Colonic mucosa (tissue), 4 donors: ENCODE results near the gene TMC3. TPM values are rescaled to one million over a fixed set of nuclear protein-coding genes. Genes with fewer than 3 reads are reported as not detected.

Experiments
- DNase-seq: peaks from one replicate; pipeline ENCODE4 v3.0.0-alpha.2; 2020
- H3K27ac ChIP-seq: fragments of 200-600 bp; one replicate; pipeline ENCODE4 v1.8.0; 2021
- H3K27me3 ChIP-seq: fragments of 200-600 bp; one replicate; pipeline ENCODE4 v1.8.0; 2021
- H3K36me3 ChIP-seq: fragments of 200-600 bp; one replicate; pipeline ENCODE4 v1.8.0; 2021
- H3K4me1 ChIP-seq: fragments of 200-600 bp; one replicate; pipeline ENCODE4 v1.8.0; 2021; ENCODE audit warnings: mild to moderate bottlenecking
- H3K4me3 ChIP-seq: fragments of 200-600 bp; one replicate; pipeline ENCODE4 v1.8.0; 2021
- H3K9ac ChIP-seq, 2 donors: one replicate each; pipeline ENCODE4 v1.7.0; 2013; ENCODE audit warnings: control low read depth in 2 of 2, low read depth in 2 of 2, low read length in 2 of 2
- H3K9me3 ChIP-seq: fragments of 200-600 bp; one replicate; pipeline ENCODE4 v1.8.0; 2021
- intact Hi-C: fragments of 100-400 bp; cut with DNase I; formaldehyde crosslinking; loops from one replicate; pipeline ENCODE4 v1.14.1; 2022
- total RNA-seq, 2 donors: library from RNA; stranded (reverse); fragmentation: NEBNext Ultra II Directional in 1 of 2; extraction: Animal tissue kit (Norgen Biotek cat#: 25700) in 1 of 2; gene quantifications; one replicate each; pipeline ENCODE4 v1.2.1, GENCODE V29; 2021
- TF ChIP-seq, protein P1 (sequence below): fragments of 200-600 bp; IDR thresholded peaks from one replicate; pipeline ENCODE4 v1.8.0; 2022; ENCODE audit warnings: antibody characterized with exemption, mild to moderate bottlenecking
- donor health status: healthy.
- donor health status: DM: no; HTN: no; CAD: no.
- donor health status: DM: no; HTN: no; CAD: no.

TMC3 gene
- total RNA-seq, 2 donors from 2014 or later = 0.08 TPM; not detected in 1

DNA sequence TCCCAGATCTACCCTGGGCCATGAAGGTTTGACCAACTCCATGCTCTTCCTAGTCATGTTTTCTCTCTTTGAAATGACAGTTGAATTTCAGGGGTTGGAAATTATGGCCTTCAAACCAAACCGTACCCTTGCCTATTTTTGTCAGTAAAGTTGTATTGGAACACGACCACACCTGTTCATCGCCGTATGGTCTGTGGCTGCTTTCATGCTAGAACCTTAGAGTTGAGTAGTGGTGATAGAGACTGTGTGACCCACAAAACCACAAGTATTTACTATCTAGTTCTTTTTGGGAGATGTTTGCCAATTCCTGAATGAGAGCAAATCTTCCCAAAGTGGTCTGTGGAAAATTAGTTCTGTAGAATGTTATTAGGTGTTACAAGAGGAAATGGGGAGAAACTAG, 26.1 kb downstream of the TMC3 start:
- Histone ChIP-seq H3K27me3 (no peaks in the 10 kb centered on the region), H3K27ac (no peak overlapping the region), H3K9ac (no peak overlapping the region), H3K9me3 (no peaks in the 10 kb centered on the region), H3K36me3 (no peaks in the 10 kb centered on the region), H3K4me3 (no peak overlapping the region), H3K4me1 (no peaks in the 10 kb centered on the region)
- intact Hi-C loops = loop anchor here (10.0 kb wide), 1 partner anchor 57 kb away; no protein-coding TSS in a partner anchor
- TF ChIP-seq, protein P1, sequence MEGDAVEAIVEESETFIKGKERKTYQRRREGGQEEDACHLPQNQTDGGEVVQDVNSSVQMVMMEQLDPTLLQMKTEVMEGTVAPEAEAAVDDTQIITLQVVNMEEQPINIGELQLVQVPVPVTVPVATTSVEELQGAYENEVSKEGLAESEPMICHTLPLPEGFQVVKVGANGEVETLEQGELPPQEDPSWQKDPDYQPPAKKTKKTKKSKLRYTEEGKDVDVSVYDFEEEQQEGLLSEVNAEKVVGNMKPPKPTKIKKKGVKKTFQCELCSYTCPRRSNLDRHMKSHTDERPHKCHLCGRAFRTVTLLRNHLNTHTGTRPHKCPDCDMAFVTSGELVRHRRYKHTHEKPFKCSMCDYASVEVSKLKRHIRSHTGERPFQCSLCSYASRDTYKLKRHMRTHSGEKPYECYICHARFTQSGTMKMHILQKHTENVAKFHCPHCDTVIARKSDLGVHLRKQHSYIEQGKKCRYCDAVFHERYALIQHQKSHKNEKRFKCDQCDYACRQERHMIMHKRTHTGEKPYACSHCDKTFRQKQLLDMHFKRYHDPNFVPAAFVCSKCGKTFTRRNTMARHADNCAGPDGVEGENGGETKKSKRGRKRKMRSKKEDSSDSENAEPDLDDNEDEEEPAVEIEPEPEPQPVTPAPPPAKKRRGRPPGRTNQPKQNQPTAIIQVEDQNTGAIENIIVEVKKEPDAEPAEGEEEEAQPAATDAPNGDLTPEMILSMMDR = no peak
- no peak for DNase-seq

GRCh38 chr15:81346611-81347010, 27.4 kb downstream of the TMC3 start:
- H3K27ac ChIP-seq = no peak overlapping the region
- no peak overlapping the region for H3K4me3 ChIP-seq

DNA sequence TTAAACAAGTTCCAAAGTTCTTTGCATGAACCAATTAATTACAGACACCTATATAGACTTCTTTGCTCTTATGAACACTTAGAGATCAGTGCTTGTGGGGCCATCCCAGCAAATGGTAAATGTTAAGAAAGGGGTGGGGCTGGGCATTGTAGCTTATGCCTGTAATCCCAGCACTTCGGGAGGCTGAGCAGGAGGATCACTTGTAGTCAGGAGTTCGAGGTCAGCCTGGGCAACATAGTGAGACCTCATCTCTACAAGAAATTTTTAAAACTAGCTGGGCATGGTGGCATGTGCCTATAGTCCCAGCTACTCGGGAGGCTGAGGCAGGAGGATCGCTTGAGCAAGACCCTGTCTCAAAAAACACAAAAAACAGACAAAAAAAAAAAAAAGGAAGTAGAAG, 30.6 kb downstream of the TMC3 start:
- intact Hi-C loops = loop anchor here (10.0 kb wide), 1 partner anchor 61 kb away; no protein-coding TSS in a partner anchor
- H3K9me3 ChIP-seq = no peaks in the 10 kb centered on the region
- DNase-seq = no peak
- TF ChIP-seq, protein P1 = no peak
- H3K4me1 ChIP-seq = no peaks in the 10 kb centered on the region
- no peak overlapping the region for H3K4me3 ChIP-seq
- H3K27me3 ChIP-seq = no peaks in the 10 kb centered on the region
- no peak overlapping the region for H3K27ac ChIP-seq
- H3K9ac ChIP-seq = no peak overlapping the region
- no peaks in the 10 kb centered on the region for H3K36me3 ChIP-seq

More at GRCh38 chr15:81346611-81347010, 27.4 kb downstream of the TMC3 start:
- intact Hi-C loops = loop anchor here (10.0 kb wide), 1 partner anchor 58 kb away; no protein-coding TSS in a partner anchor
- Histone ChIP-seq H3K9me3 (no peaks in the 10 kb centered on the region), H3K9ac (no peak overlapping the region), H3K27me3 (no peaks in the 10 kb centered on the region), H3K36me3 (no peaks in the 10 kb centered on the region), H3K4me1 (no peaks in the 10 kb centered on the region)
- TF ChIP-seq, protein P1 = no peak
- DNase-seq = no peak

- TF ChIP-seq, protein P1 = no peak
- Histone ChIP-seq H3K4me3 (no peak overlapping the region), H3K4me1 (no peaks in the 10 kb centered on the region), H3K9me3 (no peaks in the 10 kb centered on the region), H3K9ac (no peak overlapping the region), H3K36me3 (no peaks in the 10 kb centered on the region), H3K27me3 (no peaks in the 10 kb centered on the region), H3K27ac (no peak overlapping the region)
- intact Hi-C loops = loop anchor here (10.0 kb wide), 1 partner anchor 63 kb away; no protein-coding TSS in a partner anchor
- no peak for DNase-seq
Measured at GRCh38 chr15:81341351-81341750, 32.7 kb downstream of the TMC3 start.

- Histone ChIP-seq H3K27me3 (no peaks in the 10 kb centered on the region), H3K27ac (no peak overlapping the region), H3K4me1 (no peaks in the 10 kb centered on the region), H3K9me3 (no peaks in the 10 kb centered on the region), H3K36me3 (no peaks in the 10 kb centered on the region), H3K4me3 (no peak overlapping the region), H3K9ac (no peak overlapping the region)
- intact Hi-C loops = loop anchor here (10.0 kb wide), 1 partner anchor 65 kb away; no protein-coding TSS in a partner anchor
- TF ChIP-seq, protein P1 = no peak
- DNase-seq = no peak
Measured at GRCh38 chr15:81339851-81340250, 34.2 kb downstream of the TMC3 start.
